IMR-90 (cell line): ENCODE data around the gene ULBP1. TPM values are rescaled to one million over a fixed set of nuclear protein-coding genes. Genes with fewer than 3 reads are reported as not detected.

Experiments used
- ATAC-seq: fragments of 200-7000 bp; cut with Tn5 transposase; 2 replicates; pipeline ENCODE4 v1.9.1; 2020; ENCODE audit warnings: low read depth, mild to moderate bottlenecking, moderate library complexity
- BruUV-seq: library from RNA; stranded (reverse); fragments of 400-500 nt; replicated peaks from 2 replicates; lab custom pipeline; 2021; lab: Mats Ljungman, UMichigan
- CTCF ChIA-PET: fragments of 300-600 bp; formaldehyde crosslinking; extraction: SDS; loops from one replicate; lab custom pipeline; 2021; ENCODE audit warnings: antibody characterized with exemption; lab: Yijun Ruan, JAX
- POLR2A ChIA-PET: fragments of 300-600 bp; sonication (Branson Sonifier 250); formaldehyde crosslinking; loops from one replicate; lab custom pipeline; 2022; ENCODE audit warnings: antibody characterized with exemption; ENCODE audit not compliant: unreplicated experiment; lab: Charles Lee
- DNase-seq: peaks from one replicate; pipeline ENCODE4 v3.0.0; 2013
- H2AFZ ChIP-seq: replicated peaks from 2 replicates; pipeline ENCODE3; 2013; ENCODE audit warnings: low read length, mild to moderate bottlenecking; ENCODE audit not compliant: poor library complexity
- H2AK5ac ChIP-seq: 2 replicates; pipeline ENCODE4 v1.6.1; 2013; ENCODE audit warnings: low read depth, low read length, inconsistent platforms
- H2AK9ac ChIP-seq: replicated peaks from 2 replicates; pipeline ENCODE3; 2013; ENCODE audit warnings: mild to moderate bottlenecking, low read depth, low read length, moderate library complexity; ENCODE audit not compliant: poor library complexity
- H2BK120ac ChIP-seq: 2 replicates; pipeline ENCODE4 v1.6.1; 2013; ENCODE audit warnings: low read depth, low read length, inconsistent platforms
- H2BK15ac ChIP-seq: 3 replicates; pipeline ENCODE4 v1.6.1; 2013; ENCODE audit warnings: low read depth, low read length, inconsistent platforms
- H2BK20ac ChIP-seq: 2 replicates; pipeline ENCODE4 v1.6.1; 2013; ENCODE audit warnings: low read depth, mild to moderate bottlenecking, inconsistent platforms, low read length, moderate library complexity
- H2BK5ac ChIP-seq: 2 replicates; pipeline ENCODE4 v1.6.1; 2013; ENCODE audit warnings: mild to moderate bottlenecking, low read depth, low read length, inconsistent platforms; ENCODE audit not compliant: poor library complexity, severe bottlenecking
- H3K14ac ChIP-seq: replicated peaks from 2 replicates; pipeline ENCODE4 v1.6.1; 2013; ENCODE audit warnings: low read depth, low read length, inconsistent platforms
- H3K18ac ChIP-seq: 2 replicates; pipeline ENCODE4 v1.6.1; 2013; ENCODE audit warnings: low read depth, low read length, control low read depth
- H3K23ac ChIP-seq: 2 replicates; pipeline ENCODE4 v1.6.1; 2013; ENCODE audit warnings: low read depth, low read length, inconsistent platforms
- H3K27ac ChIP-seq: 2 replicates; pipeline ENCODE4 v1.5.1; 2013; ENCODE audit warnings: mild to moderate bottlenecking, control low read depth, low read length; ENCODE audit not compliant: insufficient read depth
- H3K27me3 ChIP-seq: 2 replicates; pipeline ENCODE4 v1.6.1; 2013; ENCODE audit warnings: low read length; ENCODE audit not compliant: control insufficient read depth, insufficient read depth
- H3K36me3 ChIP-seq: 2 replicates; pipeline ENCODE4 v1.6.1; 2013; ENCODE audit warnings: low read length, mixed read lengths; ENCODE audit not compliant: control insufficient read depth, insufficient read depth
- H3K4ac ChIP-seq: 2 replicates; pipeline ENCODE4 v1.6.1; 2013; ENCODE audit warnings: low read depth, low read length, inconsistent platforms
- H3K4me1 ChIP-seq: 2 replicates; pipeline ENCODE4 v1.6.1; 2013; ENCODE audit warnings: low read length, mixed read lengths; ENCODE audit not compliant: control insufficient read depth, insufficient read depth
- H3K4me2 ChIP-seq: 2 replicates; pipeline ENCODE4 v1.6.1; 2013; ENCODE audit warnings: low read depth, mild to moderate bottlenecking, control low read depth, low read length, moderate library complexity
- H3K4me3 ChIP-seq: 2 replicates; pipeline ENCODE4 v1.5.1; 2013; ENCODE audit warnings: low read depth, mild to moderate bottlenecking, control low read depth, low read length, moderate library complexity; ENCODE audit not compliant: insufficient read depth
- H3K56ac ChIP-seq: 2 replicates; pipeline ENCODE4 v1.6.1; 2013; ENCODE audit warnings: low read length, inconsistent platforms; ENCODE audit not compliant: insufficient read depth; ENCODE audit errors: extremely low read depth
- H3K79me1 ChIP-seq, 2 experiments: 2 replicates each; pipeline ENCODE4 v1.6.1; 2013; ENCODE audit warnings: low read length in 2 of 2, inconsistent platforms in 1 of 2, low read depth in 1 of 2
- H3K9ac ChIP-seq: 2 replicates; pipeline ENCODE4 v1.6.1; 2013; ENCODE audit warnings: low read depth, low read length, control low read depth
- H3K9me1 ChIP-seq: 2 replicates; pipeline ENCODE4 v1.6.1; 2013; ENCODE audit warnings: low read length, inconsistent platforms; ENCODE audit not compliant: insufficient read depth
- H3K9me3 ChIP-seq: 2 replicates; pipeline ENCODE4 v1.6.1; 2013; ENCODE audit warnings: low read length; ENCODE audit not compliant: control insufficient read depth, insufficient read depth
- H4K20me1 ChIP-seq: 2 replicates; pipeline ENCODE4 v1.6.1; 2013; ENCODE audit warnings: low read length, inconsistent platforms; ENCODE audit not compliant: insufficient read depth
- H4K5ac ChIP-seq: 2 replicates; pipeline ENCODE4 v1.6.1; 2013; ENCODE audit warnings: mild to moderate bottlenecking, low read depth, low read length, control low read depth
- H4K8ac ChIP-seq, 2 experiments: 2 replicates each; pipeline ENCODE4 v1.6.1; 2013; ENCODE audit warnings: low read depth in 2 of 2, low read length in 2 of 2, control low read depth in 1 of 2, inconsistent platforms in 1 of 2
- H4K91ac ChIP-seq: 2 replicates; pipeline ENCODE4 v1.6.1; 2013; ENCODE audit warnings: low read depth, low read length, inconsistent platforms; ENCODE audit not compliant: insufficient read depth
- CEBPB ChIP-seq: IDR thresholded peaks from 2 replicates; pipeline ENCODE4 v1.6.1; 2012; ENCODE audit warnings: low read depth, low read length, improper control_type of control experiment
- CHD1 ChIP-seq: IDR thresholded peaks from 2 replicates; pipeline ENCODE4 v1.6.1; 2012; ENCODE audit warnings: low read depth, low read length, improper control_type of control experiment
- FOS ChIP-seq: fragments of 150-350 bp; IDR thresholded peaks from 2 replicates; pipeline ENCODE4 v1.6.1; 2016; ENCODE audit warnings: low read depth, low read length
- MAFK ChIP-seq: IDR thresholded peaks from 2 replicates; pipeline ENCODE4 v1.6.1; 2012; ENCODE audit warnings: low read depth, low read length, improper control_type of control experiment
- MAZ ChIP-seq: IDR thresholded peaks from 2 replicates; pipeline ENCODE4 v1.6.1; 2012; ENCODE audit warnings: low read depth, mild to moderate bottlenecking, low read length, improper control_type of control experiment, moderate library complexity, borderline replicate concordance
- POLR2A ChIP-seq: IDR thresholded peaks from 2 replicates; pipeline ENCODE4 v1.6.1; 2012; ENCODE audit warnings: mild to moderate bottlenecking, low read depth, low read length
- RAD21 ChIP-seq: IDR thresholded peaks from 2 replicates; pipeline ENCODE4 v1.6.1; 2012; ENCODE audit warnings: low read length, improper control_type of control experiment
- RCOR1 ChIP-seq: IDR thresholded peaks from 2 replicates; pipeline ENCODE4 v1.6.1; 2012; ENCODE audit warnings: mild to moderate bottlenecking, low read length, improper control_type of control experiment; ENCODE audit not compliant: insufficient replicate concordance
- SMC3 ChIP-seq: fragments of 150-350 bp; IDR thresholded peaks from 2 replicates; pipeline ENCODE4 v1.6.1; 2016; ENCODE audit warnings: low read depth, mild to moderate bottlenecking, antibody characterized with exemption, low read length, moderate library complexity
- WGBS, 2 experiments: methylation state at CpG; one replicate each; pipeline versions ENCODE4 v1.1.5 to v1.1.7; 2013; ENCODE audit warnings: missing lambda C conversion rate in 2 of 2; ENCODE audit not compliant: insufficient read length in 1 of 2; ENCODE audit errors: extremely low coverage in 2 of 2; 5-methylcytosine and 5-hydroxymethylcytosine counted together
- dilution Hi-C: fragments of 300-500 bp; cut with HindIII; formaldehyde crosslinking; loops from one replicate; pipeline ENCODE4 v1.14.3; 2018; ENCODE audit warnings: low sequenced_read_pairs; ENCODE audit not compliant: unreplicated experiment
- in situ Hi-C: fragments of 300-500 bp; cut with MboI; formaldehyde crosslinking; loops from 3 replicates; pipeline ENCODE4 v1.14.3; 2019; ENCODE audit warnings: low sequenced_read_pairs, inconsistent platforms, mixed read lengths
- intact Hi-C: fragments of 100-400 bp; cut with micrococcal nuclease; formaldehyde crosslinking; loops from 2 replicates; pipeline ENCODE4 v1.10.0; 2022
- polyA plus RNA-seq, 3 experiments: library from polyadenylated mRNA; depleted of rRNA; stranded (reverse); fragments of >200 nt; gene quantifications; 2 replicates each; pipeline ENCODE4 v1.2.3, GENCODE V29; 2012; ENCODE audit warnings: low replicate concordance in 1 of 3
- total RNA-seq: library from RNA; depleted of rRNA; stranded (reverse); fragments of >200 nt; gene quantifications from 2 replicates; pipeline ENCODE4 v1.2.3, GENCODE V29; 2012
- TF ChIP-seq, protein P1 (sequence below): conservative IDR thresholded peaks from 2 replicates; pipeline ENCODE4 v1.5.1; 2012; ENCODE audit warnings: mild to moderate bottlenecking, low read depth, low read length, improper control_type of control experiment

Gene ULBP1
- total and polyA plus RNA-seq, 2 of the 4 experiments (the other 2 are of a cell fraction) = 0.18 to 0.87 TPM

DNA sequence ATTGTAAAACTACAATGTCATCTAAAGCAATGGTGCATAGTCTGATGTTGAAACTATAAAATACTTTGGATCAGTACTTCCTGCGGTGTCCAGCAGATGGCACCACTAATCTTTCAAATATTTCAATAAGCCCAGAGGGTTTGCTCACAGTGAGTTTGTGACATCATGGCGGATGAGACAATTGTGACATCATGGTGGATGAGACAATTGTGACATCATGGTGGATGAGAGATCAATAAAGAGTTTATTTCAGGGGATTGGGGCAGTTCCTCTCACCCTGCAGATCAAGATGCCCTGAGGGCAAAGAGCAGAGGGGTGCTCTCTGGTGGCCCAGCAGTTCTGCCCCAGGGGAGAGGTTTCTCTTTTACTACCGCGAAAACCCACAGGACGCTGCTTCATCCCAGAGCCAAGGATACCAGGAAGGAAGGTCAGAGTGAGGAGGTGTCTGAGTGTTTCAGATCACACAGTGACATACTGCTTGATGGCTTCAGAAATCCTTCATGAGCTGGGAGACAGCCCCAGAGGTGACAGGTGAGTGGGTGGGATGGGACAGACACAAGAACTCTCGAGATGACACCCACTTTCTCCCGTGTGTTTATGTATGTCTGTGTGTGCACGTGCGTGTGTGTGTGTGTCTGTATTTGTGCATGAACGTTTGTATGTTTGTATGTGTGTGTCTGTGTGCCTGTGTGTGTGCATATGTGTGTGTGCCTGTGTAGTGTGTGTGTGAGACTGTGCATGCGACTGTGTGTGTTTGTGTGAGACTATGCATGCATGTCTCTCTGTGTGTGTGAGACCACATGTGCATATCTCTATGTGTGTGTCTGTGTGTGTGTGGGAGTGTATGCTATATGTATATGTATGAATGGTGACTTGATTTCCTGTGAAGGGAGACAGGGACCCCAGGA, 29.2 kb upstream of the ULBP1 start:
- Histone ChIP-seq H3K4me3 (no peak overlapping the region), H2BK15ac (no peak overlapping the region), H2AFZ (peak overlapping the region; percentile 47), H3K79me1 (no peaks in the 10 kb centered on the region), H3K9me1 (no peaks in the 10 kb centered on the region), H4K91ac (no peak overlapping the region), H3K4ac (no peak overlapping the region), H2BK120ac (no peak overlapping the region), H2AK5ac (no peak overlapping the region), H3K14ac (no peak overlapping the region), H3K56ac (no peak overlapping the region), H4K20me1 (no peaks in the 10 kb centered on the region), H2BK20ac (no peak overlapping the region), H3K27ac (no peak overlapping the region), H3K4me2 (no peak overlapping the region), H4K5ac (no peak overlapping the region), H2BK5ac (no peak overlapping the region), H3K18ac (no peak overlapping the region), H4K8ac (no peak overlapping the region), H3K4me1 (peaks cover 4% of the 10 kb centered on the region; the same call in 1 of the 2 replicates), H3K9me3 (no peaks in the 10 kb centered on the region), H3K36me3 (no peaks in the 10 kb centered on the region), H2AK9ac (no peak overlapping the region), H3K27me3 (peaks cover 51% of the 10 kb centered on the region), H3K9ac (no peak overlapping the region), H3K23ac (no peak overlapping the region)
- in situ Hi-C loops = loop anchor here (5.0 to 25.0 kb wide), 3 partner anchors 73 to 880 kb away; no protein-coding TSS in a partner anchor
- dilution Hi-C loops = no loop called here
- no TSS peak for BruUV-seq
- POLR2A ChIA-PET = no interaction called here
- WGBS, 2 experiments = 50% methylated on average over 1 of the region's 11 CpGs; no CpG with 5 or more reads in 1 of the 2 experiments
- intact Hi-C loops = loop anchor here (1.0 to 10.0 kb wide), 4 partner anchors 83 to 880 kb away; partner anchors contain the start of gene ULBP3
- peak; percentile 77 for ATAC-seq
- CTCF ChIA-PET = interaction anchor here (1.8 kb wide), 1 partner anchor 82 kb away, joined by 6 read pairs; no protein-coding TSS in a partner anchor
- TF ChIP-seq POLR2A (no peak), CEBPB (peak; percentile 84), CHD1 (no peak), FOS (no peak), MAFK (no peak), MAZ (no peak), RCOR1 (peak; percentile 81), SMC3 (peak; percentile 83), RAD21 (peak; percentile 77)
- TF ChIP-seq, protein P1, sequence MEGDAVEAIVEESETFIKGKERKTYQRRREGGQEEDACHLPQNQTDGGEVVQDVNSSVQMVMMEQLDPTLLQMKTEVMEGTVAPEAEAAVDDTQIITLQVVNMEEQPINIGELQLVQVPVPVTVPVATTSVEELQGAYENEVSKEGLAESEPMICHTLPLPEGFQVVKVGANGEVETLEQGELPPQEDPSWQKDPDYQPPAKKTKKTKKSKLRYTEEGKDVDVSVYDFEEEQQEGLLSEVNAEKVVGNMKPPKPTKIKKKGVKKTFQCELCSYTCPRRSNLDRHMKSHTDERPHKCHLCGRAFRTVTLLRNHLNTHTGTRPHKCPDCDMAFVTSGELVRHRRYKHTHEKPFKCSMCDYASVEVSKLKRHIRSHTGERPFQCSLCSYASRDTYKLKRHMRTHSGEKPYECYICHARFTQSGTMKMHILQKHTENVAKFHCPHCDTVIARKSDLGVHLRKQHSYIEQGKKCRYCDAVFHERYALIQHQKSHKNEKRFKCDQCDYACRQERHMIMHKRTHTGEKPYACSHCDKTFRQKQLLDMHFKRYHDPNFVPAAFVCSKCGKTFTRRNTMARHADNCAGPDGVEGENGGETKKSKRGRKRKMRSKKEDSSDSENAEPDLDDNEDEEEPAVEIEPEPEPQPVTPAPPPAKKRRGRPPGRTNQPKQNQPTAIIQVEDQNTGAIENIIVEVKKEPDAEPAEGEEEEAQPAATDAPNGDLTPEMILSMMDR = peak; percentile 85
- peak; percentile 77 for DNase-seq
